ENCODE measurements around the gene LDAF1.

GRCh38 chr16:21184834-21185233, 26.4 kb downstream of the LDAF1 start:
- TF ChIP-seq CTCF (IDR thresholded peaks at IDR 0.05 in 8 of 11, conservative IDR thresholded peaks at IDR 0.05 in 3 of 11) = no peak
- TF ChIP-seq POLR2A (IDR thresholded peaks at IDR 0.05) = no peak
- TF ChIP-seq POLR2AphosphoS5 (IDR thresholded peaks at IDR 0.05) = no peak

Data from spleen (tissue), 7 donors.